ENCODE measurements around the gene SPATA31D1.

SPATA31D1 gene

DNA sequence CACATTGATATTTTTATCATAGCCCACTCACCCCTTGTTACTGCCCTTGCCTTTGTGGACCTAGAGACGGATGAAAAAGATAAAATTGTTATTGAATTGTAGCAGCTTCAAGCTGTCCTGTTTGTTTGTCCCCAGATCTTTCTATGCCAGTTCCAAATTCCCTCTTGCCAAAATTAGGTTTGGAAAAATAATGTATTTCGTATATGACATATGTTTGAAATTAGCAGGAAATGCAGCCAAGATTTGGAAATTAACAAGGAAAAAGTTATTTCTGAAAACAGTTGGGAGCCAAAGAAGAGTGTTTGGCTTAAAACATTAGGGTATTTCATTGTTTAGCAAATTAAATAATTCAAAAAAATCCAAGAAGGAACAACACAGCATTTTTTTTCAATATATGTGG, 33.5 kb downstream of the SPATA31D1 start:
- DNase-seq (ENCODE audit: low read depth in 2 of 2) = no peak

DNA sequence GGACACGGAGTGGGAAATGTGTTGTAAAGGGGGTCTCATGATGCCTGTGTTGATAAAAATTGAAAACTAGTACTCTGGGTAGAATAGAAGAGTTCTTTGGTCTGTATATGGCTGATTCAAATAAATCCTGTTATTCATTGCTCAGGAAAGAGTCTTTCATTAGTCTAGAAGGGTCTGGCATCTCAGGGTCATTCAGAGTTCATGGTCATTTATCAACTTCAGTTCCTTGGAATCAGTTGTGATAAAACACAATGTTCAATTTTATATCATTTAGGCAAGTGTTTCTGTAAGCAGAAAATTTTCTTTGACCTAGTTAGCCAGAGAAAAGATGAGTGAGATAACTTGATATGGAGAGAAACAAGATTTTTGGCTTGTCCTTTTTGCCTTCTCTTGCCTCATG, 36.3 kb downstream of the SPATA31D1 start:
- no peak for DNase-seq (ENCODE audit: low read depth in 2 of 2)

DNA sequence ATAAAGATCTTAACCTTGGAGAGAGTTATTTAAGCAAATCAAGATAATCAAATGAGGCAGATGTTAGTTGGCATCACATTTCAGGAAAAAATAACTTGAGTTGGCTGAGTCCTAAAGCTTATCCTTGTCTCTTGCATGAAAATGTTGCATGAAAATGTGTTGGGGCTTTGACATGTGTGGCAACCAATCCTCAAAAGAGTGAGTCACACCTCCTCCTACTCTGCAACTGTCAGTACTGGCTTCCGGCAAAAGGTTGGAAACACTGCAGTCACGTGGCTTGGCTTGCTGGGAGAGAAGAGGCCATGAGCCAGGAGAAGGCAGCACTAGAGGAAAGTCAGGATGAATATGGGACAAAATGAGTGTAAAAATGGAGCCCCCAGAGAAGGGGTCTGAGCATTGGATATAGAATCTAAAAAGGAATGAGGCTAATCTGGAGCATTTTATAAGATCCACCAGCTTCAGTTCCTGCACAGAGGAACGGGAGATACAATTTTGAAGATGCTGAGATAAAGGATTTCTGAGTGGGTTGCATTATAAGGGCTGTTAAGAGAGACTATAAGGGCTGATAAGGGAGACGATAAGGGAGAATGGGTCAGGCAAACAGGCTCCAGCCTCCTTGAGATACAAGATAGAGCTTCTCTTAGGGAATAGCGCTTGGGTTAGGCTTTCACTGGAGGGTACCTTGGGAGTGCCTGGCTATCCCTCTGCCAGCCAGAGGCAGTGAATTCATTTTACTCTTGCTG, 43.1 kb downstream of the SPATA31D1 start:
- DNase-seq (ENCODE audit: low read depth in 2 of 2) = no peak

DNA sequence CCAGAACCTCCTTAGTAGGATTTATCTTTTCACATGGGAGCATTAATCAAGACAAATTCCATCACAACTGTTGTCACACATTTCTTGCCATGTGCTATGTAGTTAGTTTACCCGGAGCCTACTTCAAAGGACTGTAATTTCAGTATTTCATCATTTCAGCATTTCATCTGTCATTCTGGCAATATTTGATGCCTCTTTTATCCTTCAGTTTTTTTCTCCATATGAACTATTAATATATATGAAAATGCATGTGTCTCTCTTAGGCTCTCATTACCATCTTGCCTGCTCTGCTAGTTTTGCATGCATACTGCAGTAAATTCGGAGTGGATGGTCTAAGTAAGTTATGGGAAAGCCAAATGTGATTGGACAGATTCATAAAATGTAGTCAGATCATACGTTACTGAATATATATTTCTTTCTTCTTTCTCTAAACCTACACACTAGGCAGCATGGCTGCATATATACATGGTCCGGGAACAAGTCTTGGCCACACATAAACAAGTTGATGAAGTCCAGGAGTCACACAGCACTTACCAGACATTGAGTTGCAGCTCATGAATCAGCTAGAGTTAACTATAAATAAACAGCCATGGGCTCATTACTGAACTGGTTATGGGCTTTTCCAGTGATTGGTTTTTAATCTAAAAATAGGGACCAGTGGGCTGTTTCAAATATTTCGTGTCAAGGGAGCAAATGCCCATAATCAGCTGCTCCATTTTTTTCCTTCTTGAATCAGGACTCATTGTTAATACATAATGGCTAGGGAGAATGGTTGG, 46.6 kb downstream of the SPATA31D1 start:
- no peak for DNase-seq (ENCODE audit: low read depth in 2 of 2)

DNA sequence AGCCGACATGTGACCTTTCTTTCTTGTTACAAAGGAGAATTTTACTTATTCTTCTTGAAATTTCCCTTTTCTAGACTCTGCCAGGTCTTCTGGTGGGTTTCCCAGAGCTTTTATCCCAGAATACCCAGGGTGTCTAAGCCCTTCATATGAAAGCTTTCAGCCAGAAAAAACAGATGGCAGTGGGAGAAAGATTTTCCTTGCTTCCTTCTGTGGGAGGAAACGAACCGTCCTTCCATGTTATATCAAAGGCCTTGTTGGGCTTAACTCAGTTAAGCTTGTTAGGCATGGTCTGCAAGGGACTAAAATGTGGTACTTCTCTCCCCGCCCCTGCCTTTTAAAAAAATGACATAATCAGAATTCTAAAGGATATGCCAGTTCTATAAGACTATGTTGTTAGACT, 47.5 kb downstream of the SPATA31D1 start:
- no peak for DNase-seq (ENCODE audit: low read depth in 2 of 2)

DNA sequence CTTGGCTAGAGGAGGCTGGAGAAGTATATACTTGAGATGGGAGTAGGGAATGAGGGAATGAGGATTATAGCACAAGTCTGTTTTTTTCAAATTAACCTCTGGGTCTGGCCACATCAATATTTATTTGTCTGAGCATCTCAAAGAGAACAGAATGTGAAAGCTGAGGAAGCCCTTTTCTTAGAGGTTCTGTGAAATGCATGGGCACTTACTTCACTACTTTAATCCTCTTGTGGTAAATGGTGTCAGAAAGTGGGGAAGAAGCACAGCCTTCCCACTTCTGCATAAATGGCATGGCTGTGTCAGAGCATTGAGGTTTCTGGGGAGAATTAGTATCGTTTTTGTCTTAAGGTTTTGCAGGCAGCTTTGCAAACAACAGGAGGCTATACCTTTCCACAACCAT, 48.6 kb downstream of the SPATA31D1 start:
- DNase-seq (ENCODE audit: low read depth in 2 of 2) = no peak

DNA sequence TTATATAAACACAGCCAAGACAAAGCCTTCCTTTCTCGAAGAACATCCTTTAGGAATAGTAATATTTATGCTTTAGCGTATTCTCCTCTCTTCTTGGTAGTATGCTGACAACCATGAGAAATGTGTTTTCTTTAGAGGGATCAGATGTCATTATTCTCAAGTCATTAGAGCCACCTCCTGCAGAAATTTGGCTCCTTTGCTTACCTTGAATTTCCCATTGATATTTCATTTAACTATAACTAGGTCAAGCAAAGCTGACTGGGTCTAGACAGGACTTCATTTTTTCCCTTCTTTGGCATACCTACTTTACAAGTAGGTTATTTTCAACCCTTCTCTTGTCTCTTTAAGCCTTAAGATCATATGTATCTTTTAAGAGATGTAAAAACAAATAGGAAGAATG, 50.3 kb downstream of the SPATA31D1 start:
- no peak for DNase-seq (ENCODE audit: low read depth in 2 of 2)

Measured in stimulated activated CD8-positive, alpha-beta memory T cell treated with anti-CD3 and anti-CD28 coated beads, Interleukin-7, amount 100 ng/mL, for 1 hour (primary cell).